DND-41 (cell line): Measurements from ENCODE around the gene KIF26A.

ENCODE experiments used
- ATAC-seq: fragments of 200-7000 bp; cut with Tn5 transposase; 3 replicates; pipeline ENCODE4 v1.9.1; 2021; ENCODE audit warnings: low read depth; ENCODE audit not compliant: insufficient read depth
- DNase-seq: peaks from one replicate; pipeline ENCODE4 v3.0.0-alpha.2; 2020
- H2AFZ ChIP-seq: 2 replicates; pipeline ENCODE4 v1.6.0; 2012; ENCODE audit warnings: low read depth, low read length
- H3K27ac ChIP-seq: 2 replicates; pipeline ENCODE4 v1.5.1; 2012; ENCODE audit warnings: low read length, inconsistent platforms
- H3K27me3 ChIP-seq: fragments of 200-600 bp; sonication (generic); 2 replicates; pipeline ENCODE4 v1.6.0; 2012; ENCODE audit warnings: low read length, mild to moderate bottlenecking, inconsistent platforms; ENCODE audit not compliant: insufficient read depth, poor library complexity
- H3K36me3 ChIP-seq: 2 replicates; pipeline ENCODE4 v1.5.1; 2012; ENCODE audit warnings: low read length, inconsistent platforms; ENCODE audit not compliant: insufficient read depth
- H3K4me1 ChIP-seq: 2 replicates; pipeline ENCODE4 v1.5.1; 2012; ENCODE audit warnings: mild to moderate bottlenecking, low read length; ENCODE audit not compliant: insufficient read depth
- H3K4me2 ChIP-seq: 2 replicates; pipeline ENCODE4 v1.6.0; 2012; ENCODE audit warnings: mild to moderate bottlenecking, moderate library complexity, low read length, inconsistent platforms; ENCODE audit not compliant: insufficient read depth
- H3K4me3 ChIP-seq, 2 experiments: fragments of 200-600 bp in 1 of 2; shearing (Covaris generic) in 1 of 2; 2 replicates each; pipeline ENCODE4 v1.5.1; 2012 to 2016; ENCODE audit warnings: inconsistent platforms in 2 of 2, low read length in 2 of 2, mild to moderate bottlenecking in 2 of 2, low read depth in 1 of 2, moderate library complexity in 1 of 2
- H3K79me2 ChIP-seq: 2 replicates; pipeline ENCODE4 v1.6.0; 2012; ENCODE audit warnings: low read length, inconsistent platforms; ENCODE audit not compliant: insufficient read depth
- H3K9ac ChIP-seq: 2 replicates; pipeline ENCODE4 v1.6.0; 2012; ENCODE audit warnings: low read depth, mild to moderate bottlenecking, inconsistent platforms, low read length, moderate library complexity
- H3K9me3 ChIP-seq: 2 replicates; pipeline ENCODE4 v1.5.1; 2012; ENCODE audit warnings: low read length, moderate library complexity, mild to moderate bottlenecking, inconsistent platforms; ENCODE audit not compliant: insufficient read depth, severe bottlenecking
- H4K20me1 ChIP-seq: 2 replicates; pipeline ENCODE4 v1.6.0; 2012; ENCODE audit warnings: low read length; ENCODE audit not compliant: insufficient read depth
- EZH2 ChIP-seq: IDR thresholded peaks from 3 replicates; pipeline ENCODE4 v1.6.1; 2012; ENCODE audit warnings: borderline replicate concordance, low read depth, mild to moderate bottlenecking, moderate library complexity, low read length, inconsistent platforms; ENCODE audit not compliant: severe bottlenecking
- TF ChIP-seq, protein P1 (sequence below): IDR thresholded peaks from 2 replicates; pipeline ENCODE4 v1.5.1; 2012; ENCODE audit warnings: borderline replicate concordance, low read length, moderate library complexity, mild to moderate bottlenecking; ENCODE audit not compliant: poor library complexity, severe bottlenecking; ENCODE audit errors: extremely low read depth

Gene KIF26A

DNA sequence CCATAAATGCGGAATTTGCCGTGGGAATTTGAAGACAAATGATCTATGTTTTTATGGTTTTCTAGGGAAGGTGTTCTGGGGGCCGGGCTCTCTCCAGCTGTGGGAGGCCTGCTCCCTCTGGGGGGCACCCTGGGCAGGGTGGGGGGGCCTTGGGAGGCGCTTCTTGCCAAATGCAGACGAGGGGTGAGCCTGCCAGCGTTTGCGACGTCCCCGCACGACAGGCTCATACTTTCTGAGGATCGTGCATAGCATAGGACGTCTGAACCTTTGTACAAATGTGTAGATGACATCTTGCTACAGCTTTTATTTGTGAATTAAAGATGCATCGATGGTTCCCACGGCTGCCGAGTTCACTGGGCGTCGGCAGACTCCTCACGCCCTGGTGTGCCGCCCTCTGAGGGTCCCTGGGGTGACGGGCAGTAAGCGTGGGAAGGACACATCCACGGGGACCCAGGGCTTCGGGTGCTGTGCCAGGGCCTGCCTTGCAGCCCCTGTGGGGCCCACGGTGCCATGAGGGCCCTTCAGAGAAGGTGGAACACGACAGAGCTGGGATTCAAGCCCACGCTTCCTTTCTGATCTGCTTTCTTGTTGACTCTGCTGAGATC is 42.3 kb downstream of the KIF26A start:
- no peak overlapping the region for H2AFZ ChIP-seq
- ATAC-seq (no peak), DNase-seq (no peak)
- no peak overlapping the region for H3K4me2 ChIP-seq
- TF ChIP-seq, protein P1, sequence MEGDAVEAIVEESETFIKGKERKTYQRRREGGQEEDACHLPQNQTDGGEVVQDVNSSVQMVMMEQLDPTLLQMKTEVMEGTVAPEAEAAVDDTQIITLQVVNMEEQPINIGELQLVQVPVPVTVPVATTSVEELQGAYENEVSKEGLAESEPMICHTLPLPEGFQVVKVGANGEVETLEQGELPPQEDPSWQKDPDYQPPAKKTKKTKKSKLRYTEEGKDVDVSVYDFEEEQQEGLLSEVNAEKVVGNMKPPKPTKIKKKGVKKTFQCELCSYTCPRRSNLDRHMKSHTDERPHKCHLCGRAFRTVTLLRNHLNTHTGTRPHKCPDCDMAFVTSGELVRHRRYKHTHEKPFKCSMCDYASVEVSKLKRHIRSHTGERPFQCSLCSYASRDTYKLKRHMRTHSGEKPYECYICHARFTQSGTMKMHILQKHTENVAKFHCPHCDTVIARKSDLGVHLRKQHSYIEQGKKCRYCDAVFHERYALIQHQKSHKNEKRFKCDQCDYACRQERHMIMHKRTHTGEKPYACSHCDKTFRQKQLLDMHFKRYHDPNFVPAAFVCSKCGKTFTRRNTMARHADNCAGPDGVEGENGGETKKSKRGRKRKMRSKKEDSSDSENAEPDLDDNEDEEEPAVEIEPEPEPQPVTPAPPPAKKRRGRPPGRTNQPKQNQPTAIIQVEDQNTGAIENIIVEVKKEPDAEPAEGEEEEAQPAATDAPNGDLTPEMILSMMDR: no peak
- TF ChIP-seq EZH2: no peak
- H3K9ac ChIP-seq: no peak overlapping the region
- no peaks in the 10 kb centered on the region; the same call in 1 of the 2 replicates for H4K20me1 ChIP-seq
- H3K27ac ChIP-seq: no peak overlapping the region
- H3K27me3 ChIP-seq: no peaks in the 10 kb centered on the region
- no peak overlapping the region for H3K4me3 ChIP-seq
- H3K4me1 ChIP-seq: no peaks in the 10 kb centered on the region
- no peaks in the 10 kb centered on the region for H3K79me2 ChIP-seq
- H3K9me3 ChIP-seq: no peaks in the 10 kb centered on the region
- no peaks in the 10 kb centered on the region for H3K36me3 ChIP-seq

DNA sequence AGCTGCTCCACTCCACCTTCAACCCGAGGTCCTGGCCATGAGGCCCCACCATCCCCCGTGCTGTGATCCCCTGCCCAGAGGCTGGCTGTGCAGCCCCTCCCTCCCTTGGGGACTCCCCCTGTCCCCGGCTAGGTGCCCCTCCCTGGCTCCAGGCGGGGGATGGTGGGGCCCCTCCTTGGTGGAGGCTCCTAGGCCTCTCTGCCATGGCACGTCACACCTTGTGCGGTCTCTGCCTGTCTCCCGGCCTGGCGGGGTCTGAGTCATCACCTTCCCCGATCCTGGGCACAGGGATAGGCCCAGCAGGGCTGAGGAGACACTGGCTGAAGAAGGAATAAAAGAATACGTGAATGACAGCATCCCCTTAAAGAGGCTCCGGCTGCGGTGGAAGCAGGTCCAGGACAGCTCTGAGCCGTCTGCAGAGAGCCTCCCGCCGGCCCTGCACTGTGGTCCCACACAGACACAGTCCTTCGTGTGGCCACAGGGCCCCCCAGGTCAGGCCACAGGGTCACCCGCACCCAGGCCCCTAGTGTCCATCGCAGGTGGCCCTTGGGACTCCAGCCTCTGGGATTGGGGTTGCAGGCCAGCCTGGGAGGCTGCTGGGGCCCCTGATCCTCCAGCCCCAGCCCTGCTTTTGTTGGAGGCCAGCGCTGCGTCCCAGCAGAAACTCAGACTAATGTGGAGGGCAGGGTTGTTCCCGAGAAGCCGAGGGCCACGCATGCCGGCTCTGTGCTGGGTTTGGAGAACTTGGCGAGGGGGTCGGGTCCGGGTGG is 43.6 kb downstream of the KIF26A start:
- H3K27ac ChIP-seq: no peak overlapping the region
- no peak for TF ChIP-seq EZH2
- TF ChIP-seq, protein P1: no peak
- DNase-seq (no peak), ATAC-seq (no peak)
- no peak overlapping the region for H3K9ac ChIP-seq
- H4K20me1 ChIP-seq: no peaks in the 10 kb centered on the region; the same call in 1 of the 2 replicates
- H3K79me2 ChIP-seq: no peaks in the 10 kb centered on the region
- H3K4me1 ChIP-seq: no peaks in the 10 kb centered on the region
- H3K36me3 ChIP-seq: no peaks in the 10 kb centered on the region
- no peaks in the 10 kb centered on the region for H3K9me3 ChIP-seq
- no peak overlapping the region for H2AFZ ChIP-seq
- no peak overlapping the region for H3K4me2 ChIP-seq
- no peaks in the 10 kb centered on the region for H3K27me3 ChIP-seq
- H3K4me3 ChIP-seq: no peak overlapping the region

DNA sequence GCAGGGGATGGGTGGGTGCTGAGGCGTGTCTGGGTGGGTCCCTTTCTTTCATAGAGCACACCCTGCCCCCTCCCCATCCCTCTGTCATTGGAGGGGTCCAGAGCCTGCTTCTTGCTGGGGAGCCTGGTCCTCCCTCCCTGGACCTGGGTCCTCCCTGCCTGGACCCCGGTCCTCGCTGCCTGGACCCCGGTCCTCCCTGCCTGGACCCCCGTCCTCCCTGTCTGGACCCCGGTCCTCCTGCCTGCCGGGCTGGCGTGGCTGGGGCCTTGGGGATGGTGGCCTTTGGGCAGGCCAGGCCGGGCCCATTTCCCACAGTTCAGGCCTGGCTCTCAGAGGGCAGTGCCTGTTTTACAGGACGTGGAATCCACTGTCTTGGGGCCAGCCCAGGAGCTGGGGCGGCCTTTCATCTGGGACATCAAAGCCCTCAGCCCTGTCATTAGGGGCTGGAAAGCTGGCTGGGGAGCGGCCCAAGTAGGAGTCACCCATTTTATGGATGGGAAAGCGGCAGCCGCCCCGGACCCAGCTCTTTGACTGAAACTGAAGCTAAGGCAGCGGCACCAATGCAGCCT is 44.6 kb downstream of the KIF26A start:
- Histone ChIP-seq H3K4me2 (no peak overlapping the region), H3K27ac (no peak overlapping the region), H3K36me3 (no peaks in the 10 kb centered on the region), H3K9ac (no peak overlapping the region), H3K27me3 (no peaks in the 10 kb centered on the region), H3K79me2 (no peaks in the 10 kb centered on the region), H3K4me3 (no peak overlapping the region), H2AFZ (no peak overlapping the region), H3K9me3 (no peaks in the 10 kb centered on the region), H3K4me1 (no peaks in the 10 kb centered on the region), H4K20me1 (no peaks in the 10 kb centered on the region; the same call in 1 of the 2 replicates)
- no peak for TF ChIP-seq EZH2
- TF ChIP-seq, protein P1: no peak
- DNase-seq (no peak), ATAC-seq (no peak)
